Nephron progenitor cell (in vitro differentiated cells): Measurements from ENCODE around the gene MCIDAS.

Source experiments
- DNase-seq: peaks from one replicate; pipeline ENCODE4 v3.0.0; 2021
- H3K27ac Mint-ChIP-seq: 2 replicates; pipeline ENCODE4 v1.8.0; 2021; ENCODE audit warnings: mild to moderate bottlenecking, moderate library complexity, mixed read lengths
- H3K27me3 Mint-ChIP-seq: 2 replicates; pipeline ENCODE4 v1.8.0; 2021; ENCODE audit warnings: mild to moderate bottlenecking, low read depth, mixed read lengths; ENCODE audit not compliant: poor library complexity
- H3K36me3 Mint-ChIP-seq: 2 replicates; pipeline ENCODE4 v1.8.0; 2021; ENCODE audit warnings: low read depth, mixed read lengths
- H3K4me1 Mint-ChIP-seq: 2 replicates; pipeline ENCODE4 v1.8.0; 2021; ENCODE audit warnings: mixed read lengths
- H3K4me3 Mint-ChIP-seq: 2 replicates; pipeline ENCODE4 v1.8.0; 2021; ENCODE audit warnings: mild to moderate bottlenecking, moderate library complexity, mixed read lengths
- H3K9me3 Mint-ChIP-seq: 2 replicates; pipeline ENCODE4 v1.8.0; 2021; ENCODE audit warnings: mild to moderate bottlenecking, moderate library complexity, mixed read lengths
- CTCF ChIP-seq: fragments of 200-600 bp; sonication (generic); IDR thresholded peaks from 2 replicates; pipeline ENCODE4 v1.5.0; 2021; ENCODE audit warnings: antibody characterized with exemption

The MCIDAS gene

GRCh38 chr5:55223812-55224240 is 3.3 kb downstream of the MCIDAS start:
- DNase-seq: no peak
- peak overlapping the region; percentile 56 for H3K4me3 Mint-ChIP-seq
- H3K27me3 Mint-ChIP-seq: peaks cover 100% of the 10 kb centered on the region
- H3K4me1 Mint-ChIP-seq: peaks cover 16% of the 10 kb centered on the region
- no peak for TF ChIP-seq CTCF
- H3K9me3 Mint-ChIP-seq: peaks cover 15% of the 10 kb centered on the region
- no peaks in the 10 kb centered on the region for H3K36me3 Mint-ChIP-seq
- H3K27ac Mint-ChIP-seq: no peak overlapping the region

- peak; percentile 65 for DNase-seq
- peaks cover 15% of the 10 kb centered on the region for H3K9me3 Mint-ChIP-seq
- no peak for TF ChIP-seq CTCF
- peaks cover 100% of the 10 kb centered on the region for H3K27me3 Mint-ChIP-seq
- H3K4me3 Mint-ChIP-seq: peak overlapping the region; percentile 59
- H3K27ac Mint-ChIP-seq: no peak overlapping the region
- peaks cover 16% of the 10 kb centered on the region for H3K4me1 Mint-ChIP-seq
- no peaks in the 10 kb centered on the region for H3K36me3 Mint-ChIP-seq
Observed at GRCh38 chr5:55222985-55223811, 3.9 kb downstream of the MCIDAS start.

- peak overlapping the region; percentile 59 for H3K4me3 Mint-ChIP-seq
Observed at GRCh38 chr5:55222092-55222984, 4.8 kb downstream of the MCIDAS start.

GRCh38 chr5:55220433-55221185 is 6.5 kb downstream of the MCIDAS start:
- peak; percentile 57 for DNase-seq
- Mint-ChIP-seq H3K27me3 (peaks cover 83% of the 10 kb centered on the region), H3K36me3 (no peaks in the 10 kb centered on the region), H3K4me3 (peak overlapping the region; percentile 83), H3K9me3 (peaks cover 15% of the 10 kb centered on the region), H3K4me1 (peaks cover 9% of the 10 kb centered on the region), H3K27ac (no peak overlapping the region)
- TF ChIP-seq CTCF: no peak

More at GRCh38 chr5:55222092-55222984, 4.8 kb downstream of the MCIDAS start:
- TF ChIP-seq CTCF: no peak
- H3K27me3 Mint-ChIP-seq: peaks cover 100% of the 10 kb centered on the region
- H3K9me3 Mint-ChIP-seq: peaks cover 15% of the 10 kb centered on the region
- no peaks in the 10 kb centered on the region for H3K36me3 Mint-ChIP-seq
- no peak overlapping the region for H3K27ac Mint-ChIP-seq
- no peak for DNase-seq
- H3K4me1 Mint-ChIP-seq: peaks cover 9% of the 10 kb centered on the region

GRCh38 chr5:55219770-55220169 is 7.3 kb downstream of the MCIDAS start:
- Mint-ChIP-seq H3K36me3 (no peaks in the 10 kb centered on the region), H3K4me3 (peak overlapping the region; percentile 83), H3K27ac (no peak overlapping the region), H3K4me1 (peaks cover 9% of the 10 kb centered on the region), H3K27me3 (peaks cover 80% of the 10 kb centered on the region), H3K9me3 (peaks cover 15% of the 10 kb centered on the region)
- no peak for TF ChIP-seq CTCF
- no peak for DNase-seq
